ENCODE measurements around the gene DPYSL4.

DNA sequence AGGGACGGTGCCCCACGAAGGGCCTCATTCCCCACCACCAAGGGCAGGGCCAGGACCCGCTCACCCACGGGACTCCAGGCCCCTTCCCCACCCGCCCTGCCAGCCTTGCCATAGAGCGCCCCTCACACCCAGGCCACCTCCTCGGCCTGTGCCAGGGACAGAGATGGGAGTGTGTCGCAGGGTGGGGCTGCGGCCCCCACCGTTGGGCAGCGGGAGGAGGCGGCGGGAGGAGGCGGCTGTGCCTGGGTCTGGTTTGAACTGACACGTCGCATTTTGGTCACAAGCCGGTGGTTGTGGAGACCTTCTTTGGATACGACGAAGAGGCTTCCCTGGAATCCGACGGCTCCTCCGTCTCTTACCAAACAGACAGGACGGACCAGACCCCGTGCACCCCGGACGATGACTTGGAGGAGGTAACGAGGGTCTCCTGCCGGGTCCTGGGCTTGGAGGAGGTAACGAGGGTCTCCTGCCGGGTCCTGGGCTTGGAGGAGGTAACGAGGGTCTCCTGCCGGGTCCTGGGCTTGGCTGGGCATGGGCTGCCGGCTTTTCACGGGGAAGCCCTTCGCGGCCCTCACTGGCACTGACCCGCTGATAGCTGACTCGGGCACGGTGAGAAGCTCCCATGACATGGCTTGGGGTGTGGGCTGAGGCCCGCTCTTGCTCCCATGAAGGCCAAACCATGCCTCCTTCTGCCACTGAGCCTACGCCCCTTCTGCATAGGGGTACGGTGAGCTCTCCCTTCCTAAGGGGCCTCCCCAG lies 46.4 kb upstream of the DPYSL4 start:
- TF ChIP-seq, protein P1, sequence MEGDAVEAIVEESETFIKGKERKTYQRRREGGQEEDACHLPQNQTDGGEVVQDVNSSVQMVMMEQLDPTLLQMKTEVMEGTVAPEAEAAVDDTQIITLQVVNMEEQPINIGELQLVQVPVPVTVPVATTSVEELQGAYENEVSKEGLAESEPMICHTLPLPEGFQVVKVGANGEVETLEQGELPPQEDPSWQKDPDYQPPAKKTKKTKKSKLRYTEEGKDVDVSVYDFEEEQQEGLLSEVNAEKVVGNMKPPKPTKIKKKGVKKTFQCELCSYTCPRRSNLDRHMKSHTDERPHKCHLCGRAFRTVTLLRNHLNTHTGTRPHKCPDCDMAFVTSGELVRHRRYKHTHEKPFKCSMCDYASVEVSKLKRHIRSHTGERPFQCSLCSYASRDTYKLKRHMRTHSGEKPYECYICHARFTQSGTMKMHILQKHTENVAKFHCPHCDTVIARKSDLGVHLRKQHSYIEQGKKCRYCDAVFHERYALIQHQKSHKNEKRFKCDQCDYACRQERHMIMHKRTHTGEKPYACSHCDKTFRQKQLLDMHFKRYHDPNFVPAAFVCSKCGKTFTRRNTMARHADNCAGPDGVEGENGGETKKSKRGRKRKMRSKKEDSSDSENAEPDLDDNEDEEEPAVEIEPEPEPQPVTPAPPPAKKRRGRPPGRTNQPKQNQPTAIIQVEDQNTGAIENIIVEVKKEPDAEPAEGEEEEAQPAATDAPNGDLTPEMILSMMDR (IDR thresholded peaks at IDR 0.05): no peak
- TF ChIP-seq POLR2A (IDR thresholded peaks at IDR 0.05): no peak
